ENCODE data around the gene ZNF629.

The ZNF629 gene

GRCh38 chr16:30753596-30753995 lies 33.4 kb downstream of the ZNF629 start:
- FAIRE-seq = no peak

GRCh38 chr16:30750876-30751465 lies 36.0 kb downstream of the ZNF629 start:
- no peak for FAIRE-seq

More at GRCh38 chr16:30753596-30753995, 33.4 kb downstream of the ZNF629 start:
- no peak for DNase-seq (ENCODE audit: extremely low spot score, insufficient read length, low read depth)

GRCh38 chr16:30750201-30750600 lies 36.8 kb downstream of the ZNF629 start:
- FAIRE-seq (no peak), DNase-seq (ENCODE audit: extremely low spot score, insufficient read length, low read depth) (no peak)

More at GRCh38 chr16:30750876-30751465, 36.0 kb downstream of the ZNF629 start:
- DNase-seq (ENCODE audit: extremely low spot score, insufficient read length, low read depth) = no peak

- no peak for DNase-seq (ENCODE audit: extremely low spot score, insufficient read length, low read depth)
- no peak for FAIRE-seq
These were observed 38.2 kb downstream of the ZNF629 start for GRCh38 chr16:30748634-30749445.

GRCh38 chr16:30747799-30748633 lies 39.0 kb downstream of the ZNF629 start, which contains the start of gene PHKG2:
Gene PHKG2 (plus strand): TSS chr16:30748425. CDS start chr16:30748821, 396 bp downstream.
- FAIRE-seq (peak; percentile 98), DNase-seq (ENCODE audit: extremely low spot score, insufficient read length, low read depth) (peak; percentile 96)

GRCh38 chr16:30747331-30747730 lies 39.7 kb downstream of the ZNF629 start:
- FAIRE-seq = no peak
- DNase-seq (ENCODE audit: extremely low spot score, insufficient read length, low read depth) = no peak

- DNase-seq (ENCODE audit: extremely low spot score, insufficient read length, low read depth) (no peak), FAIRE-seq (no peak)
These were observed 40.3 kb downstream of the ZNF629 start for GRCh38 chr16:30746638-30747175.

- no peak for DNase-seq (ENCODE audit: extremely low spot score, insufficient read length, low read depth)
- FAIRE-seq = no peak
These were observed 41.9 kb downstream of the ZNF629 start for GRCh38 chr16:30745082-30745481.

GRCh38 chr16:30744183-30744582 lies 42.8 kb downstream of the ZNF629 start:
- no peak for FAIRE-seq
- no peak for DNase-seq (ENCODE audit: extremely low spot score, insufficient read length, low read depth)

GRCh38 chr16:30743716-30744115 lies 43.3 kb downstream of the ZNF629 start:
- FAIRE-seq (no peak), DNase-seq (ENCODE audit: extremely low spot score, insufficient read length, low read depth) (no peak)

- FAIRE-seq = no peak
- DNase-seq (ENCODE audit: extremely low spot score, insufficient read length, low read depth) = no peak
These were observed 45.5 kb downstream of the ZNF629 start for GRCh38 chr16:30741461-30741914.

GRCh38 chr16:30740364-30741251 lies 46.4 kb downstream of the ZNF629 start:
- DNase-seq (ENCODE audit: extremely low spot score, insufficient read length, low read depth) = no peak
- no peak for FAIRE-seq

- FAIRE-seq (no peak), DNase-seq (ENCODE audit: extremely low spot score, insufficient read length, low read depth) (no peak)
These were observed 47.7 kb downstream of the ZNF629 start for GRCh38 chr16:30738984-30739951.

GRCh38 chr16:30737794-30738648 lies 49.0 kb downstream of the ZNF629 start:
- no peak for FAIRE-seq
- no peak for DNase-seq (ENCODE audit: extremely low spot score, insufficient read length, low read depth)

GRCh38 chr16:30736995-30737793 lies 49.8 kb downstream of the ZNF629 start:
- no peak for DNase-seq (ENCODE audit: extremely low spot score, insufficient read length, low read depth)
- FAIRE-seq = no peak

- no peak for FAIRE-seq
These were observed 55.6 kb downstream of the ZNF629 start for GRCh38 chr16:30731411-30731810.

More at GRCh38 chr16:30731411-30731810, 55.6 kb downstream of the ZNF629 start:
- no peak for DNase-seq (ENCODE audit: extremely low spot score, insufficient read length, low read depth)
